Mesenteric fat pad (tissue), 1 donor: ENCODE results near the gene ZNF423. TPM values are rescaled to one million over a fixed set of nuclear protein-coding genes. Genes with fewer than 3 reads are reported as not detected.
A peak's percentile ranks its signal among the peaks of the same experiment; 100 is the strongest.

ENCODE experiments used
- DNase-seq: peaks from one replicate; pipeline ENCODE4 v3.0.0-alpha.2; 2020; ENCODE audit warnings: low spot score
- total RNA-seq: library from RNA; stranded (reverse); fragmentation: NEBNext Ultra II Directional; extraction: Animal tissue kit (Norgen Biotek cat#: 25700); gene quantifications from one replicate; pipeline ENCODE4 v1.2.1, GENCODE V29; 2021
- donor health status: DM: yes; HTN: yes; CAD: no.

The ZNF423 gene
- total RNA-seq, 1 donor from 2014 or later: 13.5 TPM

- no peak for DNase-seq
These were observed 250.2 kb downstream of the ZNF423 start for GRCh38 chr16:49605536-49606254.

- no peak for DNase-seq
These were observed 251.3 kb downstream of the ZNF423 start for GRCh38 chr16:49604602-49605001.

- no peak for DNase-seq
These were observed 252.0 kb downstream of the ZNF423 start for GRCh38 chr16:49603956-49604355.

- DNase-seq: no peak
These were observed 253.0 kb downstream of the ZNF423 start for GRCh38 chr16:49602976-49603310.

- DNase-seq: no peak
These were observed 253.5 kb downstream of the ZNF423 start for GRCh38 chr16:49602201-49602975.

GRCh38 chr16:49601576-49601975, 254.3 kb downstream of the ZNF423 start:
- DNase-seq: peak; percentile 72

GRCh38 chr16:49600976-49601375, 254.9 kb downstream of the ZNF423 start:
- DNase-seq: peak; percentile 28

- DNase-seq: peak; percentile 62
These were observed 255.4 kb downstream of the ZNF423 start for GRCh38 chr16:49600536-49600935.

- DNase-seq: peak; percentile 12
These were observed 256.2 kb downstream of the ZNF423 start for GRCh38 chr16:49599704-49600103.

- peak; percentile 22 for DNase-seq
These were observed 256.6 kb downstream of the ZNF423 start for GRCh38 chr16:49599281-49599680.

- peak; percentile 82 for DNase-seq
These were observed 257.3 kb downstream of the ZNF423 start for GRCh38 chr16:49598383-49599170.

- peak; percentile 28 for DNase-seq
These were observed 258.1 kb downstream of the ZNF423 start for GRCh38 chr16:49597796-49598195.

- DNase-seq: peak; percentile 71
These were observed 259.1 kb downstream of the ZNF423 start for GRCh38 chr16:49596648-49597291.

- DNase-seq: no peak
These were observed 259.8 kb downstream of the ZNF423 start for GRCh38 chr16:49596068-49596467.

- DNase-seq: peak; percentile 45
These were observed 261.0 kb downstream of the ZNF423 start for GRCh38 chr16:49594685-49595498.

GRCh38 chr16:49594153-49594552, 261.8 kb downstream of the ZNF423 start:
- peak; percentile 12 for DNase-seq

GRCh38 chr16:49593424-49594040, 262.4 kb downstream of the ZNF423 start:
- DNase-seq: peak; percentile 64

GRCh38 chr16:49592546-49593423, 263.1 kb downstream of the ZNF423 start:
- peak; percentile 77 for DNase-seq
